Hippocampal formation (tissue), 2 donors: ENCODE results near the gene SYNE1.

Source experiments
- DNase-seq, 2 donors: peaks; one replicate each; lab custom pipeline; 2025; lab: John Stamatoyannopoulos, UW

Gene SYNE1

GRCh38 chr6:152184573-152184916 lies 452.6 kb downstream of the SYNE1 start:
- DNase-seq = no peak

- no peak for DNase-seq
Observed at GRCh38 chr6:152180601-152181000, 456.6 kb downstream of the SYNE1 start.

GRCh38 chr6:152176268-152176667 lies 460.9 kb downstream of the SYNE1 start:
- DNase-seq = no peak

GRCh38 chr6:152173957-152174356 lies 463.2 kb downstream of the SYNE1 start:
- no peak for DNase-seq

GRCh38 chr6:152173321-152173720 lies 463.8 kb downstream of the SYNE1 start:
- no peak for DNase-seq

GRCh38 chr6:152170702-152171667 lies 466.2 kb downstream of the SYNE1 start:
- no peak for DNase-seq

- no peak for DNase-seq
Observed at GRCh38 chr6:152170313-152170701, 466.9 kb downstream of the SYNE1 start.

GRCh38 chr6:152167641-152168603 lies 469.2 kb downstream of the SYNE1 start:
- DNase-seq = no peak

GRCh38 chr6:152166897-152167296 lies 470.3 kb downstream of the SYNE1 start:
- DNase-seq = no peak

- DNase-seq = no peak
Observed at GRCh38 chr6:152166497-152166896, 470.7 kb downstream of the SYNE1 start.

- DNase-seq = no peak
Observed at GRCh38 chr6:152164957-152165356, 472.2 kb downstream of the SYNE1 start.

GRCh38 chr6:152161501-152161900 lies 475.7 kb downstream of the SYNE1 start:
- no peak for DNase-seq

- DNase-seq = no peak
Observed at GRCh38 chr6:152160346-152160745, 476.8 kb downstream of the SYNE1 start.

GRCh38 chr6:152155792-152156191 lies 481.4 kb downstream of the SYNE1 start:
- no peak for DNase-seq

GRCh38 chr6:152154559-152155356 lies 482.4 kb downstream of the SYNE1 start:
- no peak for DNase-seq

GRCh38 chr6:152151920-152152319 lies 485.2 kb downstream of the SYNE1 start:
- DNase-seq = no peak

- no peak for DNase-seq
Observed at GRCh38 chr6:152150196-152150595, 487.0 kb downstream of the SYNE1 start.

GRCh38 chr6:152148412-152148811 lies 488.8 kb downstream of the SYNE1 start:
- DNase-seq = no peak

GRCh38 chr6:152147269-152147668 lies 489.9 kb downstream of the SYNE1 start:
- no peak for DNase-seq

GRCh38 chr6:152146385-152146784 lies 490.8 kb downstream of the SYNE1 start:
- no peak for DNase-seq

- DNase-seq = no peak
Observed at GRCh38 chr6:152143359-152143758, 493.8 kb downstream of the SYNE1 start.

GRCh38 chr6:152142105-152142504 lies 495.1 kb downstream of the SYNE1 start:
- no peak for DNase-seq
